WI38 (cell line): Measurements from ENCODE around the gene DUS2.

Experiments used
- H3K4me3 ChIP-seq: 2 replicates; pipeline ENCODE4 v1.5.1; 2011; ENCODE audit warnings: low read depth, mild to moderate bottlenecking, control low read depth, low read length
- CTCF ChIP-seq: IDR thresholded peaks from 2 replicates; pipeline ENCODE4 v1.5.1; 2012; ENCODE audit warnings: low read depth, mild to moderate bottlenecking, control low read depth, low read length

Gene DUS2

GRCh38 chr16:68037841-68038597 lies 14.9 kb downstream of the DUS2 start:
- TF ChIP-seq CTCF, result no peak
- no peak overlapping the region for H3K4me3 ChIP-seq

DNA sequence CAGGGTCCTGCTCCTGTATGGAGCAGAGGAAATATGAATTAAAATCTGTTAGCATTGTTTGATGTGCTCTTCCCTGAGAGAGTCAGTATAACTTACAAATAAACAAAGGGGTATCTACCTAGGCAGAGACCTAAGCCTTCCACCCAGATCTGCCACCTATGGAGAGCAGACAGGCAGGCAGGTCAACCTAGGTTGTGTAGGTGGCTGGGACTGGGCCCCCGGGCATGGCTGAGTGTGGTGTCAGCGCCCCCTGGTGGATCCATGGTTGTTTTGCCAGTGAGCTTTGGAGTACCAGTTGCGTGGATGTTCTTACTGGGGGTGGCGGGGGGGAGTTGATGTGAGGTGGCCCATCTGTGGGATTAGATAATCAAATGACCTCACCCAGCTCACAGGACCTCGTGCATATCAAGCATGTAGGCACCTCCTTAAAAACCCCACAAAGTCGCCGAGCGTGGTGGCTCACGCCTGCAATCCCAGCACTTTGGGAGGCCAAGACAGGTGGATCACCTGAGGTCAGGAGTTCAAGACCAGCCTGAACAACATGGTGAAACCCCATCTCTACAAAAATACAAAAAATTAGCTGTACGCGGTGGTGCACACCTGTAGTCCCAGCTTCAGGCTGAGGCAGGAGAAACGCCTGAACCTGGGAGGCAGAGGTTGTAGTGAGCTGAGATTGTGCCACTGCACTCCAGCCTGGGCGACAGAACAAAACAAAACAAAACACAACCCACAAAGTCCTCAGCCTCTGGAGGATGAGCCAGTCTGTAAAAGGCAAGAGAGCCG lies 17.6 kb downstream of the DUS2 start:
- peak; percentile 73 for TF ChIP-seq CTCF
- H3K4me3 ChIP-seq, result no peak overlapping the region

- no peak overlapping the region for H3K4me3 ChIP-seq
- TF ChIP-seq CTCF, result no peak
Observed at GRCh38 chr16:68041783-68042182, 18.7 kb downstream of the DUS2 start.

GRCh38 chr16:68046106-68046505 lies 23.0 kb downstream of the DUS2 start:
- TF ChIP-seq CTCF, result no peak
- H3K4me3 ChIP-seq, result no peak overlapping the region

DNA sequence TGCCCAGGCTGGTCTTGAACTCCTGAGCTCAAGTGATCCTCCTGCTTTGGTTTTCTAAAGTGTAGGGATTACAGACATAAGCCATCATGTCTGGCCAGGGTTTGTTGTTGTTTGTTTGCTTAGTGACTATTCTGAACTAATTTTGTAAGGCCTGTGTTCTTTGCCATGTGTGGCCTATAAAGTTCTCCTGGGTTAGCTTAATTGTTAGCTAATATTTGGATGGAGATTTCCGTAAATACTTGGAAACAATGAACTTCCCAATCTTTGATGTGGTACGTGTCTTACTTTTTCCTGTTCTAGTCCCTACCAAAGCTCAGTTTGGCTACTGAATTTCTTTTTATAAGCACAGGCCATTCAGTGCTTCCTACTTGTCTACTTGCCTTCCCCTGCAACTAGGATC lies 24.9 kb downstream of the DUS2 start:
- no peak for TF ChIP-seq CTCF
- H3K4me3 ChIP-seq, result no peak overlapping the region

GRCh38 chr16:68049449-68049848 lies 26.4 kb downstream of the DUS2 start:
- no peak for TF ChIP-seq CTCF

GRCh38 chr16:68055395-68055794 lies 32.3 kb downstream of the DUS2 start:
- no peak for TF ChIP-seq CTCF
- no peak overlapping the region for H3K4me3 ChIP-seq

More at GRCh38 chr16:68049449-68049848, 26.4 kb downstream of the DUS2 start:
- no peak overlapping the region for H3K4me3 ChIP-seq
